HL-60 (cell line): ENCODE measurements around the gene NPAS4.
"Not testable (repeated sequence)": the region's sequence is repeated elsewhere in the genome, so short reads cannot be mapped to it uniquely, and the experiment has no call there.

Source experiments
- DNase-seq, 2 experiments: peaks; one replicate each; pipeline ENCODE4 v3.0.0-alpha.2; 2010 to 2020; ENCODE audit warnings: low read depth in 1 of 2, low spot score in 1 of 2
- H3K27ac ChIP-seq: fragments of 250-450 bp; sonication (Bioruptor Pico); replicated peaks from 2 replicates; pipeline ENCODE4 v1.5.1; 2020; ENCODE audit warnings: mild to moderate bottlenecking, moderate library complexity
- H3K27me3 ChIP-seq: fragments of 250-450 bp; sonication (Bioruptor Pico); 2 replicates; pipeline ENCODE4 v1.5.1; 2021; ENCODE audit warnings: mild to moderate bottlenecking, moderate library complexity; ENCODE audit not compliant: insufficient read depth, poor library complexity, severe bottlenecking
- H3K4me3 ChIP-seq: replicated peaks from 2 replicates; pipeline ENCODE4 v1.5.1; 2011; ENCODE audit warnings: mild to moderate bottlenecking, control low read depth, low read length; ENCODE audit not compliant: insufficient read depth
- GABPA ChIP-seq: IDR thresholded peaks from 2 replicates; pipeline ENCODE4 v1.6.1; 2012; ENCODE audit warnings: low read depth
- POLR2AphosphoS5 ChIP-seq: IDR thresholded peaks from 2 replicates; pipeline ENCODE4 v1.6.1; 2012; ENCODE audit warnings: low read depth
- SPI1 ChIP-seq: IDR thresholded peaks from 2 replicates; pipeline ENCODE4 v1.6.1; 2012; ENCODE audit warnings: low read depth, mild to moderate bottlenecking, borderline replicate concordance
- TF ChIP-seq, protein P1 (sequence below): IDR thresholded peaks from 2 replicates; pipeline ENCODE4 v1.6.1; 2012; ENCODE audit warnings: low read depth; ENCODE audit not compliant: insufficient replicate concordance
- TF ChIP-seq, protein P2 (sequence below): IDR thresholded peaks from one replicate; pipeline ENCODE4 v1.5.1; 2011; ENCODE audit warnings: low read length, control low read depth, inconsistent platforms; ENCODE audit not compliant: insufficient read depth

NPAS4 gene

DNA sequence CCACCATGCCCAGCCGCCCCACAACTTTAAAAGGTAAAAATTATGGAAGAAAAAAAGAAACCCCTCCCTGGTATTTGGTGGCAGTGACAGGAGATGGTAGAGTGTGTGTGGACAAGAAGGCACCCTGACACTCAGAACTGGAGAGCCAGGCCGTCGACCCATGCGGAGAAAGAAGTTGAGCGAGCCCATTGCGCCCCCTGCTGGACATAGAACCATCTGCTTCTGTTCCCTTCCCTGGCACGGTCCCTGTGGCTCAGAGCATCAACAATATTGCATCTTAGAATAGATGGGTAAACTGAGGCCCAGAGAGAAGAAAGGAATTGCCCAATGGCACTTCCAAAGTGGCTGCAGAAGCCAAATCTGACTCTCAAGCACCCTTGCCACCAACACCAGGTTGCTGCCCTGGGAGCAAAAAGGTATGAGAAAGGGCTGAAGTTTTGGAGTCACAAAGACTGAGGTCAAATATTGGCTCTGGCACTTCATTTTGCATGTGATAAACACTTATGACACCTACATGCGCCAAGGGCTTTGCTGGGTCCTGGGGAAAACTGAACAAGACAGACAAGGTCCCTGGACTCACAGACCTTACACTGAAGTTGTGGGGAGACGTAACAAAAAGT is 9.3 kb downstream of the NPAS4 start:
- Histone ChIP-seq H3K27ac (no peak overlapping the region), H3K4me3 (no peak overlapping the region), H3K27me3 (no peaks in the 10 kb centered on the region)
- TF ChIP-seq, protein P1, sequence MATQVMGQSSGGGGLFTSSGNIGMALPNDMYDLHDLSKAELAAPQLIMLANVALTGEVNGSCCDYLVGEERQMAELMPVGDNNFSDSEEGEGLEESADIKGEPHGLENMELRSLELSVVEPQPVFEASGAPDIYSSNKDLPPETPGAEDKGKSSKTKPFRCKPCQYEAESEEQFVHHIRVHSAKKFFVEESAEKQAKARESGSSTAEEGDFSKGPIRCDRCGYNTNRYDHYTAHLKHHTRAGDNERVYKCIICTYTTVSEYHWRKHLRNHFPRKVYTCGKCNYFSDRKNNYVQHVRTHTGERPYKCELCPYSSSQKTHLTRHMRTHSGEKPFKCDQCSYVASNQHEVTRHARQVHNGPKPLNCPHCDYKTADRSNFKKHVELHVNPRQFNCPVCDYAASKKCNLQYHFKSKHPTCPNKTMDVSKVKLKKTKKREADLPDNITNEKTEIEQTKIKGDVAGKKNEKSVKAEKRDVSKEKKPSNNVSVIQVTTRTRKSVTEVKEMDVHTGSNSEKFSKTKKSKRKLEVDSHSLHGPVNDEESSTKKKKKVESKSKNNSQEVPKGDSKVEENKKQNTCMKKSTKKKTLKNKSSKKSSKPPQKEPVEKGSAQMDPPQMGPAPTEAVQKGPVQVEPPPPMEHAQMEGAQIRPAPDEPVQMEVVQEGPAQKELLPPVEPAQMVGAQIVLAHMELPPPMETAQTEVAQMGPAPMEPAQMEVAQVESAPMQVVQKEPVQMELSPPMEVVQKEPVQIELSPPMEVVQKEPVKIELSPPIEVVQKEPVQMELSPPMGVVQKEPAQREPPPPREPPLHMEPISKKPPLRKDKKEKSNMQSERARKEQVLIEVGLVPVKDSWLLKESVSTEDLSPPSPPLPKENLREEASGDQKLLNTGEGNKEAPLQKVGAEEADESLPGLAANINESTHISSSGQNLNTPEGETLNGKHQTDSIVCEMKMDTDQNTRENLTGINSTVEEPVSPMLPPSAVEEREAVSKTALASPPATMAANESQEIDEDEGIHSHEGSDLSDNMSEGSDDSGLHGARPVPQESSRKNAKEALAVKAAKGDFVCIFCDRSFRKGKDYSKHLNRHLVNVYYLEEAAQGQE, result peak; percentile 25
- TF ChIP-seq GABPA, result no peak
- TF ChIP-seq, protein P2, sequence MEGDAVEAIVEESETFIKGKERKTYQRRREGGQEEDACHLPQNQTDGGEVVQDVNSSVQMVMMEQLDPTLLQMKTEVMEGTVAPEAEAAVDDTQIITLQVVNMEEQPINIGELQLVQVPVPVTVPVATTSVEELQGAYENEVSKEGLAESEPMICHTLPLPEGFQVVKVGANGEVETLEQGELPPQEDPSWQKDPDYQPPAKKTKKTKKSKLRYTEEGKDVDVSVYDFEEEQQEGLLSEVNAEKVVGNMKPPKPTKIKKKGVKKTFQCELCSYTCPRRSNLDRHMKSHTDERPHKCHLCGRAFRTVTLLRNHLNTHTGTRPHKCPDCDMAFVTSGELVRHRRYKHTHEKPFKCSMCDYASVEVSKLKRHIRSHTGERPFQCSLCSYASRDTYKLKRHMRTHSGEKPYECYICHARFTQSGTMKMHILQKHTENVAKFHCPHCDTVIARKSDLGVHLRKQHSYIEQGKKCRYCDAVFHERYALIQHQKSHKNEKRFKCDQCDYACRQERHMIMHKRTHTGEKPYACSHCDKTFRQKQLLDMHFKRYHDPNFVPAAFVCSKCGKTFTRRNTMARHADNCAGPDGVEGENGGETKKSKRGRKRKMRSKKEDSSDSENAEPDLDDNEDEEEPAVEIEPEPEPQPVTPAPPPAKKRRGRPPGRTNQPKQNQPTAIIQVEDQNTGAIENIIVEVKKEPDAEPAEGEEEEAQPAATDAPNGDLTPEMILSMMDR, result peak; percentile 69
- peak; percentile 54 to 72 for DNase-seq

DNA sequence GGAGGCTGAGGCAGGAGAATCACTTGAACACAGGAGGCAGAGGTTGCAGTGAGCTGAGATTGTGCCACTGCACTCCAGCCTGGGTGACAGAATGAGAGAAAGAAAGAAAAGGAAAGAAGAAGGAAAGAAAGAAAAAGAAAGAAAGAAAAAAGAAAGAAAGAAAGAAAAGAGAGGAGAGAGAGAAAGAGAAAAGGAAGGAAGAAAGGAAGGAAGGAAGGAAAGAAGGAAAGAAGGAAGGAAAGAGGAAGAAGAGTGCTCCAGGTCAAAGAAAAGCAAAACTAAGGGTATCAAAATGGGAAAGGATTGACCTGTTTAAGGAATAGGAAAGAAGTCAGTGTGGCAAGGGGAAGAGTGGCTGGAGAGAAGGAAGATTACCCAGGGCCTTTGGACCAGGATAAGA is 10.5 kb downstream of the NPAS4 start:
- DNase-seq, H3K27me3 ChIP-seq, H3K4me3 ChIP-seq, H3K27ac ChIP-seq: not testable (repeated sequence)

DNA sequence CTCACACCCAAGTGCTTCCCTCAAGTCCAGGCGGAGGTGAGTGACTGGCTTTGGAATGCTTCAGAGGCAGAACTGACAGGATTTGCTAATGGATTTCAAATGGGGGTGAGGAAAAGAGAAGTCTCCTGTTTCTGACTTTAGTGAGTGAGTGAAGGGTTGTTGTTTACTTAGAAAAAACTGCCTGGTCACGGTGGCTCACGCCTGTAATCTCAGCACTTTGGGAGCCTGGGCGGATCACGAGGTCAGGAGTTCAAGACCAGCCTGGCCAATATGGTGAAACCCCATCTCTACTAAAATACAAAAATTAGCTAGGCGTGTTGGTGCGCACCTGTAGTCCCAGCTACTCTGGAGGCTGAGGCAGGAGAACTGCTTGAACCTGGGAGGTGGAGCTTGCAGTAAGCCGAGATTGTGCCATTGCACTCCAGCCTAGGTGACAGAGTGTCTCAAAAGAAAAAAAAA is 11.1 kb downstream of the NPAS4 start:
- H3K27ac ChIP-seq, DNase-seq, H3K27me3 ChIP-seq, H3K4me3 ChIP-seq: not testable (repeated sequence)

DNA sequence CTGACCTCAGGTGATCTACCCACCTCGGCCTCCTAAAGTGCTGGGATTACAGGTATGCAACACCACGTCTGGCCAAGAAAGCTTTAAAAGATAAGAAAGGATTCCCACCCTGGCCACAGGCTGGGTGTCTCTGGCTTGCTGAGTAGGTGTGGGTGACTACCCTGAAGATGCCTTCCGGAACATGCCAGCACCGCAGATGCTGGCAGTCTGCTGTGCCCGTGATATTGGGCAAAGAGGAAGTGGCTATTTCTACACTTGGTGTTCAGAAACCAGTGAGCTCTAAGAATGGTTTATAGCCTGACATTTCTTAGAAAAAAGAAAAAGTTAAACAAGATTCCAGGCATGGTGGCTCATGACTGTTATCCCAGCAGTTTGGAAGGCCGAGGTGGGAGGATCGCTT is 11.8 kb downstream of the NPAS4 start:
- Histone ChIP-seq H3K27me3 (no peaks in the 10 kb centered on the region), H3K27ac (peak overlapping the region; percentile 13; the same call in 1 of the 2 replicates), H3K4me3 (no peak overlapping the region)
- peak in 1 of 2 experiments; percentile 82 for DNase-seq
- TF ChIP-seq GABPA (no peak), POLR2AphosphoS5 (peak; percentile 54), SPI1 (peak; percentile 98)
- TF ChIP-seq, protein P1, result no peak
- TF ChIP-seq, protein P2, result no peak

DNA sequence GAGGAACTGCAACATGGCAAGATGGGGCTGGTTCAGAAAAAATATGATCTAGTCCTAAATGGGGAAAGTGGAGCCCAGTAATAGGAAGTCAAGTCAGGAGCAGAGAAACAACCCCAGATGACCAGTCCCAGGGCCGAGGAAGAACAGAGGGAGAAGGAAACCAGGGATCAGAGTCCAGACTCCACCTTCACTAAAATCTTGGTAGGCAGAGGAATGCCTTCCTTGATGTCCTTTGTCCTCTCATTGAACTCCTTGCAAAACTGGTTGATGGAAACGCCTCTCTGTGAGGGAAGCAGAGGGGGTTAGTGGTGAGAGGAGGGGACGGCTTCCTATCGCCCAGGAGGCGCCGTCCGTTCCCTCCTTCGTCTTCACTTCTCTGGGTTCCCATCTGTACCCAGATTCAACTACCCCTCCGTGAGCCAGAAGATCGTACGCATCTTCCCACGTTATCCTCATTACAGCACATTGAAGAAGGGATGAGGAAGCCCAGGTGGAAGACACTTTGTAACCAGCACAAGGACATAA is 17.2 kb downstream of the NPAS4 start:
- H3K4me3 ChIP-seq, result peak overlapping the region; percentile 57
- H3K27ac ChIP-seq, result peak overlapping the region; percentile 95
- DNase-seq, result peak in 1 of 2 experiments; percentile 6
- TF ChIP-seq, protein P2, result no peak
- TF ChIP-seq, protein P1, result no peak
- 0 out of 2 replicates have a peak, but pooled peaks have one; percentile 1 for TF ChIP-seq POLR2AphosphoS5
- H3K27me3 ChIP-seq, result no peaks in the 10 kb centered on the region
